ENCODE data around the gene DDX24.

DNA sequence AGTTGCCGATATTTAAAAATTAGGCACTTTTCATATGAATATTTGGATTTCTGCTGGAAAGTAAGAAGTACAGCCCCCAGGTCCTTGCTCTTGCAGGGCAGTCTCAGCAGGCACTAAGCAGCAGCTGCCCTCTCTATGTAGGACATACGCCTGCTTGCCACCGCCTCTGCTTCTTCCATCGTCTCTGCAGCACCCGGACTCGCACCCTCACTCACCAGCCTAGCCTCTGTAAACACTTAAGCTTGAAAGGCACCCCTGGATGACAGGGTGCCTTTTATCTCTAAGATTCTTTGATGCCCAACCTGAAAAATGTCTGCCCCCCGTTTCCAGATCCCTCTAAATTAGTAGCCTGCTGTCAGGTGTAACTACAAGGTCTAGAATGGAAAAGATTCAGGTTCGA, 35.9 kb downstream of the DDX24 start:
- no peak for TF ChIP-seq CTCF (IDR thresholded peaks at IDR 0.05)
- TF ChIP-seq ZFX (IDR thresholded peaks at IDR 0.05; ENCODE audit: borderline replicate concordance) = no peak
